Measurements from ENCODE around the gene IGFN1. TPM values are rescaled to one million over a fixed set of nuclear protein-coding genes. Genes with fewer than 3 reads are reported as not detected.
"Not testable (repeated sequence)": the region's sequence is repeated elsewhere in the genome, so short reads cannot be mapped to it uniquely, and the experiment has no call there.

The IGFN1 gene
- total RNA-seq, 4 donors from 2014 or later, result 0.14 TPM; not detected in 3

DNA sequence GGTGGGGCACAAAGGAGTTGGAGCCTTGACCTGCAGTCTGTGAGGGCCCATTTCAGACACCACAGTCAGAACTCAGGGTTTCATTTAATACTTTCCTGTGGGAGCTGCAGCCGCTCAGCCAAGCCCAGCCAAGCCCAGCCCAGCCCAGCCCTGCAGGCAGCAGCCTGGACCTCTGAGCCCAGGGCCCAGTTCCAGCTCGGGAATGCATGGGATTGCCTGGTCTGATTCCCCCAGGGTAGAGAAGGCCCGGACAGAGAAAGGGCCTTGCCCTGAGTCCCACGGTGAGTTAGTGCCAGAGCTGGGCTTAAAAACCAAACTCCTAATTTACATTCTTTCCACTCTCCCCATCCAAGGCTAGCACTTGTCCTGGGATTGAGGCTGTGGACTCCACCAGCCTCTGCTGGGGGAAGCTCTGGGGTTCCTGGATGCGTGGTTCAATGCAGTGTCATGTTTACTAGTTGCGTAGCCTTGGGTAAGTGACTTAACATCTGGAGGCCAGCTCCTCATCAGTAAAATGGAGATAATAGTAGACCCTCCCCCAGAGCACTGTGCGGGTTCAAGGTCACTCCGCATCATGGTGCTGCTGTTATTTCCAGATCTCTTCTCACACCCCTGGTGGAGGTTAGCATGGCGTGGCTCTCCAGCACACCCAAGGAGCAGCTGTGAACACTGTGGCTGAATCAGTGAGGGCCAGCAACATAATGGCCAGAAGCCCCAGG, 63.4 kb downstream of the IGFN1 start:
- TF ChIP-seq EP300 (IDR thresholded peaks at IDR 0.05; ENCODE audit: low read depth) (no peak), POLR2A (IDR thresholded peaks at IDR 0.05) (no peak), POLR2AphosphoS5 (IDR thresholded peaks at IDR 0.05) (no peak)
- TF ChIP-seq, protein P1, sequence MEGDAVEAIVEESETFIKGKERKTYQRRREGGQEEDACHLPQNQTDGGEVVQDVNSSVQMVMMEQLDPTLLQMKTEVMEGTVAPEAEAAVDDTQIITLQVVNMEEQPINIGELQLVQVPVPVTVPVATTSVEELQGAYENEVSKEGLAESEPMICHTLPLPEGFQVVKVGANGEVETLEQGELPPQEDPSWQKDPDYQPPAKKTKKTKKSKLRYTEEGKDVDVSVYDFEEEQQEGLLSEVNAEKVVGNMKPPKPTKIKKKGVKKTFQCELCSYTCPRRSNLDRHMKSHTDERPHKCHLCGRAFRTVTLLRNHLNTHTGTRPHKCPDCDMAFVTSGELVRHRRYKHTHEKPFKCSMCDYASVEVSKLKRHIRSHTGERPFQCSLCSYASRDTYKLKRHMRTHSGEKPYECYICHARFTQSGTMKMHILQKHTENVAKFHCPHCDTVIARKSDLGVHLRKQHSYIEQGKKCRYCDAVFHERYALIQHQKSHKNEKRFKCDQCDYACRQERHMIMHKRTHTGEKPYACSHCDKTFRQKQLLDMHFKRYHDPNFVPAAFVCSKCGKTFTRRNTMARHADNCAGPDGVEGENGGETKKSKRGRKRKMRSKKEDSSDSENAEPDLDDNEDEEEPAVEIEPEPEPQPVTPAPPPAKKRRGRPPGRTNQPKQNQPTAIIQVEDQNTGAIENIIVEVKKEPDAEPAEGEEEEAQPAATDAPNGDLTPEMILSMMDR (IDR thresholded peaks at IDR 0.05), result no peak
- Histone ChIP-seq H3K4me1 (no peaks in the 10 kb centered on the region), H3K27me3 (peaks cover 4% of the 10 kb centered on the region), H3K9me3 (no peaks in the 10 kb centered on the region), H3K4me3 (no peak overlapping the region), H3K27ac (no peak overlapping the region), H3K36me3 (no peaks in the 10 kb centered on the region)
- in situ Hi-C loops (cut with MboI; ENCODE audit: low pct_ligation_motif_present in 1 of 4, low pct_unique_long_range_greater_than_20kb in 1 of 4, low sequenced_read_pairs in 3 of 4) (loop anchor here in 2 of 4 donors (25.0 kb wide), 1 partner anchor 108 kb away; no protein-coding TSS in a partner anchor), intact Hi-C loops (cut with DNase I; ENCODE audit: low total_unique reads) (loop anchor here (5.0 kb wide), 2 partner anchors 108 to 153 kb away; no protein-coding TSS in a partner anchor)
- WGBS, 2 donors (ENCODE audit: low coverage in 1 of 2), result 82% methylated on average over 9 of the region's 9 CpGs; no CpG with 5 or more reads in 1 of the 2 donors
- DNase-seq, result no peak

DNA sequence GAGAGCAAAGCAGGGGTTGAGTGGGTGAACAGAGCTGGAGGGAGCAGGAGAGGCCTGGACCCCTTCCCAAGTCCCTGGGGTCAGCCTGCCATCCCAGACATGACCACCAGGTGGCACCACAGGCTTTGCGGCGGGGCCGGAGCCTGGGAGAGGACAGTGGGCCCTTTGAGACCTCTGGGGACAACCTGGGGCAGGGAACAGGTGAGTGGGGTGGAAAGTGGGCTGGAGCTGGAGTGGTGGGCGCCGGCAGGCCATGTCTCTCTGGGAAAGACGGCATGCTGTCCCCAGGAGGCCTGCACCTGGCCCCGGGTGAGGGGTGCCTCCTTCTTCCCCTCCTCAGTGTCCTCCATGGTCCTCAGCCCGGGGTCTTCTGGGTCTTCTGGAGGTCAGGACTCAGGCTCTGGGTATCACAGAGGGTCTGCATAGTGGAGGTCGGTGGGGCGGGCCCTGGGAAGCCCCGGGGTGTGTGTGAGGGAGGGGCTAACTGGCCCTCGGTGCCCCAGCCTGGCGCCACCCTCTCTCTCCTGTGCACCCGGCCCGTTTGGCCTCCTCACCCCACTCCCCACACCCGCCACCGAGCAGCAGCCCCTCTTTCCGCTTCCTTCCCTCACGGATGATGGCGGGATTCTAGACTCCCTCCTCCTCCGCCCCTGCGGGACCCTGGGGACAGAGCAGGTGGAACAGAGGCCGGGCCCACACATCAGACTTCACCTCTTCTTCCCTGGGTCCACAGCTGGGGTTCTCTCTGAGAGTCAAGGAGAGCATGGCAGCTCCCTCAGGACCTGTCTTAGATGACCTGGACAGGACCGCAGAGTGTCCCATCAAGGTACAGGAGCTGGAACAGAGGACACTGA, 64.2 kb downstream of the IGFN1 start:
- TF ChIP-seq, protein P1 (IDR thresholded peaks at IDR 0.05), result peak; percentile 95 to 99 (median 98)
- no peak for TF ChIP-seq EP300 (IDR thresholded peaks at IDR 0.05; ENCODE audit: low read depth)
- no peak overlapping the region for H3K4me3 ChIP-seq
- intact Hi-C loops (cut with DNase I; ENCODE audit: low total_unique reads), result loop anchor here (5.0 kb wide), 2 partner anchors 107 to 152 kb away; no protein-coding TSS in a partner anchor
- H3K27ac ChIP-seq, result no peak overlapping the region
- no peaks in the 10 kb centered on the region for H3K36me3 ChIP-seq
- 42% methylated on average over 24 of the region's 24 CpGs; no CpG with 5 or more reads in 1 of the 2 donors for WGBS, 2 donors (ENCODE audit: low coverage in 1 of 2)
- peaks cover 11% of the 10 kb centered on the region for H3K27me3 ChIP-seq
- in situ Hi-C loops (cut with MboI; ENCODE audit: low pct_ligation_motif_present in 1 of 4, low pct_unique_long_range_greater_than_20kb in 1 of 4, low sequenced_read_pairs in 3 of 4), result loop anchor here in 2 of 4 donors (25.0 kb wide), 1 partner anchor 107 kb away; no protein-coding TSS in a partner anchor
- DNase-seq, result peak; percentile 69
- no peaks in the 10 kb centered on the region for H3K9me3 ChIP-seq
- peaks cover 2 to 6% (median 4%) of the 10 kb centered on the region in 4 donors for H3K4me1 ChIP-seq

DNA sequence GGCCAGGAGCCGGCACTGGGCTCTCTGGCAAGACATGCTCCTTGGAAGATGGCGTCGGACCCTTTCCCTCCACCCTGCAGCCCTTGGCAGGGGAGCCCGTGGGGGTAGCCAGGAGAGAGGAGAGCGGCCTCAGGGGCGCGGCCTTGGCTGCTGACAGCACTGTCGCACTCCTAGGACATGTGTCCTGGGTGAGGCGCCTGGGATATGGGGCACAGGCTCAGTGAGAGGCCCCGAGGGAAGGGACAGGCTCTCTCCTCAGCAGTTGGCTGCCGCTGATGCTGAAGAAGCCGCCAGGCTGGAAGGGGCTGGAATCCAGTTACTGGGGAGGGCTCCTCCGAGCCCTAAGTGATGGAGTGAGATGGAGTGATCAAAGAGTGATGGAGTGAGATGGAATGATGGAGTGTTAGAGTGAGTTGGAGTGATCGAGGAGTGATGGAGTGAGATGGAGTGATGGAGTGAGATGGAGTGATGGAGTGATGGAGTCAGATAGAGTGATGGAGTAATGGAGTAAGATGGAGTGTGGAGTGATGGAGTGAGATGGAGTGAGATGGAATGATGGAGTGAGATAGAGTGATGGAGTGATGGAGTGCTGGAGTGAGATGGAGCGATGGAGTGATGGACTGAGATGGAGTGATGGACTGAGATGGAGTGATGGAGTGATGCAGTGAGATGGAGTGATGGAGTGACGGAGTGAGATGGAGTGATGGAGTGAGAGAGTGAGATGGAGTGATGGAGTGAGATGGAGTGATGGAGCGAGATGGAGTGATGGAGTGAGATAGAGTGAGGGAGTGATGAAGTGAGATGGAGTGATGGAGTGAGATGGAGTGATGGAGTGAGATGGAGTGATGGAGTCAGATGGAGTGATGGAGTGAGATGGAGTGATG, 65.1 kb downstream of the IGFN1 start:
- in situ Hi-C loops (cut with MboI; ENCODE audit: low pct_ligation_motif_present in 1 of 4, low pct_unique_long_range_greater_than_20kb in 1 of 4, low sequenced_read_pairs in 3 of 4), result loop anchor here in 2 of 4 donors (25.0 kb wide), 1 partner anchor 107 kb away; no protein-coding TSS in a partner anchor
- intact Hi-C loops (cut with DNase I; ENCODE audit: low total_unique reads), result no loop called here
- H3K4me3 ChIP-seq, result no peak overlapping the region
- H3K4me1 ChIP-seq, result peaks cover 6 to 11% (median 10%) of the 10 kb centered on the region in 4 donors
- H3K9me3 ChIP-seq, result no peaks in the 10 kb centered on the region
- H3K36me3 ChIP-seq, result no peaks in the 10 kb centered on the region
- TF ChIP-seq POLR2AphosphoS5 (IDR thresholded peaks at IDR 0.05), result no peak
- TF ChIP-seq, protein P1 (IDR thresholded peaks at IDR 0.05), result no peak
- TF ChIP-seq POLR2A (IDR thresholded peaks at IDR 0.05), result no peak
- TF ChIP-seq EP300 (IDR thresholded peaks at IDR 0.05; ENCODE audit: low read depth), result no peak
- H3K27me3 ChIP-seq, result peaks cover 20% of the 10 kb centered on the region
- WGBS, 2 donors (ENCODE audit: low coverage in 1 of 2), result 79 to 87% methylated on average over 6 to 17 of the region's 17 CpGs
- no peak overlapping the region for H3K27ac ChIP-seq
- no peak for DNase-seq

DNA sequence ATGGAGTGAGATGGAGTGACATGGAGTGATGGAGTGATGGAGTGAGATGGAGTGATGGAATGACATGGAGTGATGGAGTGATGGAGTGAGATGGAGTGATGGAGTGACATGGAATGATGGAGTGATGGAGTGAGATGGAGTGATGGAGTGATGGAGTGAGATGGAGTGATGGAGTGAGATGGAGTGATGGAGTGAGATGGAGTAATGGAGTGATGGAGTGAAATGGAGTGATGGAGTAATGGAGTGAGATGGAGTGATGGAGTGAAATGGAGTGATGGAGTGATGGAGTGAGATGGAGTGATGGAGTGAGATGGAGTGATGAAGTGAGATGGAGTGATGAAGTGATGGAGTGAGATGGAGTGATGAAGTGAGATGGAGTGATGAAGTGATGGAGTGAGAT, 67.5 kb downstream of the IGFN1 start:
- peaks cover 24% of the 10 kb centered on the region for H3K27me3 ChIP-seq
- intact Hi-C loops (cut with DNase I; ENCODE audit: low total_unique reads), result not testable (repeated sequence)

More for the DNA sequence above, 67.5 kb downstream of the IGFN1 start:
- H3K9me3 ChIP-seq, H3K27ac ChIP-seq, DNase-seq, H3K36me3 ChIP-seq, H3K4me3 ChIP-seq: not testable (repeated sequence)
- peaks cover 6 to 11% (median 10%) of the 10 kb centered on the region in 4 donors for H3K4me1 ChIP-seq
- in situ Hi-C loops (cut with MboI; ENCODE audit: low pct_ligation_motif_present in 1 of 4, low pct_unique_long_range_greater_than_20kb in 1 of 4, low sequenced_read_pairs in 3 of 4), result loop anchor here in 2 of 4 donors (25.0 kb wide), 1 partner anchor 104 kb away; no protein-coding TSS in a partner anchor

All from transverse colon (tissue), 4 donors.